Measurements from ENCODE around the gene RNF123. TPM values are rescaled to one million over a fixed set of nuclear protein-coding genes. Genes with fewer than 3 reads are reported as not detected.

RNF123 gene
- total RNA-seq, 1 experiment from 2014 or later: 40.6 TPM

DNA sequence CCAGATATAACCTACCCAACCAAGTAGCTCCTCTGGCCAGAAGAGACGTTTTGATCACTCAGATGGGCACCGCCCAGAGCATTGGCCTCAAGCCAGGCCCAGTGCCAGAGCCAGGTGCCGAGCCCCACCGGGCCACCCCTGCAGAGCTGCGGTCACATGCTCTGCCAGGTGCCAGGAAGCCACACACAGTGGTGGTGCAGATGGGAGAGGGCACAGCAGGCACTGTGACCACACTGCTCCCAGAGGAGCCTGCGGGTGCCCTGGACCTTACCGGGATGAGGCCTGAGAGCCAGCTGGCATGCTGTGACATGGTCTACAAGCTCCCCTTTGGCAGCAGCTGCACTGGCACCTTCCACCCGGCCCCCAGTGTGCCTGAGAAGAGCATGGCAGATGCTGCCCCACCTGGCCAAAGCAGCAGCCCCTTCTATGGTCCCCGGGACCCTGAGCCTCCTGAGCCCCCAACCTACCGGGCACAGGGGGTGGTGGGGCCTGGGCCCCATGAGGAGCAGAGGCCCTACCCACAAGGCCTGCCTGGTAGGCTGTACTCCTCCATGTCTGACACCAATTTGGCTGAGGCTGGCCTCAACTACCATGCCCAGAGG, 34.3 kb upstream of the RNF123 start:
- no peaks in the 10 kb centered on the region for H3K4me1 Mint-ChIP-seq
- Histone ChIP-seq H3K27me3 (ENCODE audit: insufficient read depth, low read length) (no peaks in the 10 kb centered on the region), H4K8ac (replicated peaks; ENCODE audit: insufficient read length, low read depth, low read length) (no peak overlapping the region), H2BK5ac (ENCODE audit: insufficient read length, low read length) (no peak overlapping the region), H4K5ac (ENCODE audit: insufficient read length, low read depth, low read length) (no peak overlapping the region), H3T11ph (ENCODE audit: low read length) (no peak overlapping the region), H2BK20ac (ENCODE audit: low read depth, low read length, poor library complexity, severe bottlenecking) (no peak overlapping the region), H4K91ac (ENCODE audit: insufficient read length, low read depth, low read length) (no peak overlapping the region), H4K20me1 (ENCODE audit: control insufficient read depth, insufficient read depth, insufficient read length) (no peaks in the 10 kb centered on the region), H3K4me1 (ENCODE audit: insufficient read depth, low read length) (no peaks in the 10 kb centered on the region), H3K79me2 (ENCODE audit: insufficient read depth, low read length) (no peaks in the 10 kb centered on the region), H3K79me1 (ENCODE audit: insufficient read depth, low read depth, low read length, poor library complexity, severe bottlenecking) (no peaks in the 10 kb centered on the region), H2BK15ac (ENCODE audit: low read depth, low read length) (no peak overlapping the region), H2BK12ac (ENCODE audit: insufficient read length, low read depth, low read length) (no peak overlapping the region), H3K18ac (ENCODE audit: insufficient read length, low read depth, low read length) (no peak overlapping the region), H2AFZ (ENCODE audit: low read length) (no peak overlapping the region), H3K9ac (ENCODE audit: extremely low read depth, insufficient read length, low read length) (no peak overlapping the region), H2BK120ac (ENCODE audit: low read depth, low read length, poor library complexity, severe bottlenecking) (no peak overlapping the region), H3K4ac (ENCODE audit: low read depth, low read length) (no peak overlapping the region), H3K23ac (ENCODE audit: insufficient read length, low read depth, low read length) (no peak overlapping the region), H3K27ac (ENCODE audit: insufficient read length, low read depth, low read length) (no peak overlapping the region), H3K56ac (ENCODE audit: insufficient read length, low read depth, low read length) (no peak overlapping the region), H3K14ac (ENCODE audit: insufficient read depth, low read length) (no peak overlapping the region; the same call in 1 of the 2 replicates), H3K4me2 (ENCODE audit: insufficient read depth, insufficient read length, low read length) (no peak overlapping the region), H2AK5ac (ENCODE audit: insufficient read length, low read length) (no peak overlapping the region), H3K23me2 (ENCODE audit: insufficient read length, low read depth, low read length, poor library complexity, severe bottlenecking) (no peaks in the 10 kb centered on the region), H3K9me3 (ENCODE audit: control insufficient read depth, low read depth, low read length) (no peaks in the 10 kb centered on the region)
- H3K27ac Mint-ChIP-seq: no peak overlapping the region; a peak in 1 of 7 replicates
- DNase-seq: no peak
- H3K4me3 Mint-ChIP-seq: no peak overlapping the region
- H3K9me3 Mint-ChIP-seq: no peaks in the 10 kb centered on the region
- TF ChIP-seq, protein P1, sequence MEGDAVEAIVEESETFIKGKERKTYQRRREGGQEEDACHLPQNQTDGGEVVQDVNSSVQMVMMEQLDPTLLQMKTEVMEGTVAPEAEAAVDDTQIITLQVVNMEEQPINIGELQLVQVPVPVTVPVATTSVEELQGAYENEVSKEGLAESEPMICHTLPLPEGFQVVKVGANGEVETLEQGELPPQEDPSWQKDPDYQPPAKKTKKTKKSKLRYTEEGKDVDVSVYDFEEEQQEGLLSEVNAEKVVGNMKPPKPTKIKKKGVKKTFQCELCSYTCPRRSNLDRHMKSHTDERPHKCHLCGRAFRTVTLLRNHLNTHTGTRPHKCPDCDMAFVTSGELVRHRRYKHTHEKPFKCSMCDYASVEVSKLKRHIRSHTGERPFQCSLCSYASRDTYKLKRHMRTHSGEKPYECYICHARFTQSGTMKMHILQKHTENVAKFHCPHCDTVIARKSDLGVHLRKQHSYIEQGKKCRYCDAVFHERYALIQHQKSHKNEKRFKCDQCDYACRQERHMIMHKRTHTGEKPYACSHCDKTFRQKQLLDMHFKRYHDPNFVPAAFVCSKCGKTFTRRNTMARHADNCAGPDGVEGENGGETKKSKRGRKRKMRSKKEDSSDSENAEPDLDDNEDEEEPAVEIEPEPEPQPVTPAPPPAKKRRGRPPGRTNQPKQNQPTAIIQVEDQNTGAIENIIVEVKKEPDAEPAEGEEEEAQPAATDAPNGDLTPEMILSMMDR (conservative IDR thresholded peaks at IDR 0.05): no peak
- H3K36me3 Mint-ChIP-seq (ENCODE audit: insufficient read depth in 1 of 3, low read depth in 3 of 3): no peaks in the 10 kb centered on the region; a peak in 1 of 7 replicates
- WGBS (ENCODE audit: extremely low coverage, insufficient read length, low lambda C conversion rate): no CpG with 5 or more reads among the region's 10 CpGs
- H3K27me3 Mint-ChIP-seq (ENCODE audit: low read depth): no peaks in the 10 kb centered on the region

Data from H9 (cell line).